ENCODE measurements around the gene RIMS4. TPM values are rescaled to one million over a fixed set of nuclear protein-coding genes. Genes with fewer than 3 reads are reported as not detected.
A peak's percentile ranks its signal among the peaks of the same experiment; 100 is the strongest.

The RIMS4 gene
- total RNA-seq, 2 donors from 2014 or later: 0.47 to 1.5 TPM

GRCh38 chr20:44739942-44740341 lies 70.4 kb downstream of the RIMS4 start:
- no peak for DNase-seq (ENCODE audit: low spot score)
- Histone ChIP-seq H3K4me1 (no peaks in the 10 kb centered on the region), H3K36me3 (no peaks in the 10 kb centered on the region), H3K4me3 (no peak overlapping the region), H3K9me3 (no peaks in the 10 kb centered on the region), H3K27ac (no peak overlapping the region), H3K27me3 (no peaks in the 10 kb centered on the region)
- no peak for TF ChIP-seq CTCF (IDR thresholded peaks at IDR 0.05)

- Histone ChIP-seq H3K36me3 (no peaks in the 10 kb centered on the region), H3K27ac (no peak overlapping the region), H3K4me1 (no peaks in the 10 kb centered on the region), H3K4me3 (no peak overlapping the region), H3K9me3 (no peaks in the 10 kb centered on the region), H3K27me3 (no peaks in the 10 kb centered on the region)
- no peak for TF ChIP-seq CTCF (IDR thresholded peaks at IDR 0.05)
- peak; percentile 82 for DNase-seq (ENCODE audit: low spot score)
Observed at GRCh38 chr20:44738813-44739477, 71.4 kb downstream of the RIMS4 start.

GRCh38 chr20:44737116-44737515 lies 73.2 kb downstream of the RIMS4 start:
- H3K27ac ChIP-seq: no peak overlapping the region
- no peaks in the 10 kb centered on the region for H3K36me3 ChIP-seq
- H3K4me1 ChIP-seq: peaks cover 0 to 9% of the 10 kb centered on the region in 2 donors
- TF ChIP-seq CTCF (IDR thresholded peaks at IDR 0.05): no peak
- H3K4me3 ChIP-seq: no peak overlapping the region
- H3K9me3 ChIP-seq: no peaks in the 10 kb centered on the region
- DNase-seq (ENCODE audit: low spot score): no peak
- H3K27me3 ChIP-seq: no peaks in the 10 kb centered on the region

- peak; percentile 86 for DNase-seq (ENCODE audit: low spot score)
- H3K36me3 ChIP-seq: no peaks in the 10 kb centered on the region
- no peaks in the 10 kb centered on the region for H3K9me3 ChIP-seq
- no peak overlapping the region for H3K4me3 ChIP-seq
- H3K27me3 ChIP-seq: no peaks in the 10 kb centered on the region
- H3K4me1 ChIP-seq: peaks cover 0 to 16% of the 10 kb centered on the region in 2 donors
- H3K27ac ChIP-seq: no peak overlapping the region
- peak in 1 of 2 donors; percentile 22 for TF ChIP-seq CTCF (IDR thresholded peaks at IDR 0.05)
Observed at GRCh38 chr20:44736170-44737021, 74.0 kb downstream of the RIMS4 start.

- no peak overlapping the region for H3K4me3 ChIP-seq
- H3K4me1 ChIP-seq: peaks cover 0 to 17% of the 10 kb centered on the region in 2 donors
- no peak for DNase-seq (ENCODE audit: low spot score)
- no peaks in the 10 kb centered on the region for H3K36me3 ChIP-seq
- no peak overlapping the region for H3K27ac ChIP-seq
- H3K9me3 ChIP-seq: no peaks in the 10 kb centered on the region
- no peaks in the 10 kb centered on the region for H3K27me3 ChIP-seq
- no peak for TF ChIP-seq CTCF (IDR thresholded peaks at IDR 0.05)
Observed at GRCh38 chr20:44735816-44736169, 74.6 kb downstream of the RIMS4 start.

All from right atrium auricular region (tissue), 2 donors.